ENCODE data around the gene QDPR.

QDPR gene

GRCh38 chr4:17511950-17512795 is at the start of gene QDPR:
Gene QDPR (minus strand): TSS chr4:17512090. CDS start chr4:17512054, 36 bp downstream.
- H3K27ac ChIP-seq, result peak within 1 kb of the TSS; percentile 67 to 86
- TF ChIP-seq CTCF (IDR thresholded peaks at IDR 0.05), result peak; percentile 10
- peak; percentile 87 for DNase-seq (ENCODE audit: low spot score)
- peak within 1 kb of the TSS; percentile 89 for H3K4me3 ChIP-seq

GRCh38 chr4:17561195-17561909 is 49.5 kb upstream of the QDPR start:
- Histone ChIP-seq H3K27ac (no peak overlapping the region), H3K4me3 (no peak overlapping the region)
- TF ChIP-seq CTCF (IDR thresholded peaks at IDR 0.05), result no peak
- DNase-seq (ENCODE audit: low spot score), result peak; percentile 38

- DNase-seq (ENCODE audit: low spot score), result peak; percentile 38
- Histone ChIP-seq H3K4me3 (no peak overlapping the region), H3K27ac (no peak overlapping the region)
- no peak for TF ChIP-seq CTCF (IDR thresholded peaks at IDR 0.05)
These were observed 48.3 kb upstream of the QDPR start for GRCh38 chr4:17560065-17560673.

GRCh38 chr4:17559709-17560048 is 47.8 kb upstream of the QDPR start:
- H3K4me3 ChIP-seq, result no peak overlapping the region
- DNase-seq (ENCODE audit: low spot score), result no peak
- no peak overlapping the region for H3K27ac ChIP-seq
- no peak for TF ChIP-seq CTCF (IDR thresholded peaks at IDR 0.05)

GRCh38 chr4:17558941-17559708 is 47.2 kb upstream of the QDPR start:
- Histone ChIP-seq H3K4me3 (no peak overlapping the region), H3K27ac (no peak overlapping the region)
- no peak for TF ChIP-seq CTCF (IDR thresholded peaks at IDR 0.05)
- DNase-seq (ENCODE audit: low spot score), result no peak

- Histone ChIP-seq H3K4me3 (no peak overlapping the region), H3K27ac (no peak overlapping the region)
- no peak for TF ChIP-seq CTCF (IDR thresholded peaks at IDR 0.05)
- no peak for DNase-seq (ENCODE audit: low spot score)
These were observed 46.0 kb upstream of the QDPR start for GRCh38 chr4:17557880-17558279.

Measured in coronary artery (tissue), 2 donors.